IMR-90 (cell line): ENCODE measurements around the gene DPYD. TPM values are rescaled to one million over a fixed set of nuclear protein-coding genes. Genes with fewer than 3 reads are reported as not detected.
A peak's percentile ranks its signal among the peaks of the same experiment; 100 is the strongest.

ENCODE experiments used
- ATAC-seq: fragments of 200-7000 bp; cut with Tn5 transposase; 2 replicates; pipeline ENCODE4 v1.9.1; 2020; ENCODE audit warnings: low read depth, mild to moderate bottlenecking, moderate library complexity
- BruUV-seq: library from RNA; stranded (reverse); fragments of 400-500 nt; replicated peaks from 2 replicates; lab custom pipeline; 2021; lab: Mats Ljungman, UMichigan
- CTCF ChIA-PET: fragments of 300-600 bp; formaldehyde crosslinking; extraction: SDS; loops from one replicate; lab custom pipeline; 2021; ENCODE audit warnings: antibody characterized with exemption; lab: Yijun Ruan, JAX
- POLR2A ChIA-PET: fragments of 300-600 bp; sonication (Branson Sonifier 250); formaldehyde crosslinking; loops from one replicate; lab custom pipeline; 2022; ENCODE audit warnings: antibody characterized with exemption; ENCODE audit not compliant: unreplicated experiment; lab: Charles Lee
- DNase-seq: peaks from one replicate; pipeline ENCODE4 v3.0.0; 2013
- H2AFZ ChIP-seq: replicated peaks from 2 replicates; pipeline ENCODE3; 2013; ENCODE audit warnings: low read length, mild to moderate bottlenecking; ENCODE audit not compliant: poor library complexity
- H2AK5ac ChIP-seq: 2 replicates; pipeline ENCODE4 v1.6.1; 2013; ENCODE audit warnings: low read depth, low read length, inconsistent platforms
- H2AK9ac ChIP-seq: replicated peaks from 2 replicates; pipeline ENCODE3; 2013; ENCODE audit warnings: mild to moderate bottlenecking, low read depth, low read length, moderate library complexity; ENCODE audit not compliant: poor library complexity
- H2BK120ac ChIP-seq: 2 replicates; pipeline ENCODE4 v1.6.1; 2013; ENCODE audit warnings: low read depth, low read length, inconsistent platforms
- H2BK15ac ChIP-seq: 3 replicates; pipeline ENCODE4 v1.6.1; 2013; ENCODE audit warnings: low read depth, low read length, inconsistent platforms
- H2BK20ac ChIP-seq: 2 replicates; pipeline ENCODE4 v1.6.1; 2013; ENCODE audit warnings: low read depth, mild to moderate bottlenecking, inconsistent platforms, low read length, moderate library complexity
- H2BK5ac ChIP-seq: 2 replicates; pipeline ENCODE4 v1.6.1; 2013; ENCODE audit warnings: mild to moderate bottlenecking, low read depth, low read length, inconsistent platforms; ENCODE audit not compliant: poor library complexity, severe bottlenecking
- H3K14ac ChIP-seq: replicated peaks from 2 replicates; pipeline ENCODE4 v1.6.1; 2013; ENCODE audit warnings: low read depth, low read length, inconsistent platforms
- H3K18ac ChIP-seq: 2 replicates; pipeline ENCODE4 v1.6.1; 2013; ENCODE audit warnings: low read depth, low read length, control low read depth
- H3K23ac ChIP-seq: 2 replicates; pipeline ENCODE4 v1.6.1; 2013; ENCODE audit warnings: low read depth, low read length, inconsistent platforms
- H3K27ac ChIP-seq: 2 replicates; pipeline ENCODE4 v1.5.1; 2013; ENCODE audit warnings: mild to moderate bottlenecking, control low read depth, low read length; ENCODE audit not compliant: insufficient read depth
- H3K27me3 ChIP-seq: 2 replicates; pipeline ENCODE4 v1.6.1; 2013; ENCODE audit warnings: low read length; ENCODE audit not compliant: control insufficient read depth, insufficient read depth
- H3K36me3 ChIP-seq: 2 replicates; pipeline ENCODE4 v1.6.1; 2013; ENCODE audit warnings: low read length, mixed read lengths; ENCODE audit not compliant: control insufficient read depth, insufficient read depth
- H3K4ac ChIP-seq: 2 replicates; pipeline ENCODE4 v1.6.1; 2013; ENCODE audit warnings: low read depth, low read length, inconsistent platforms
- H3K4me1 ChIP-seq: 2 replicates; pipeline ENCODE4 v1.6.1; 2013; ENCODE audit warnings: low read length, mixed read lengths; ENCODE audit not compliant: control insufficient read depth, insufficient read depth
- H3K4me2 ChIP-seq: 2 replicates; pipeline ENCODE4 v1.6.1; 2013; ENCODE audit warnings: low read depth, mild to moderate bottlenecking, control low read depth, low read length, moderate library complexity
- H3K4me3 ChIP-seq: 2 replicates; pipeline ENCODE4 v1.5.1; 2013; ENCODE audit warnings: low read depth, mild to moderate bottlenecking, control low read depth, low read length, moderate library complexity; ENCODE audit not compliant: insufficient read depth
- H3K56ac ChIP-seq: 2 replicates; pipeline ENCODE4 v1.6.1; 2013; ENCODE audit warnings: low read length, inconsistent platforms; ENCODE audit not compliant: insufficient read depth; ENCODE audit errors: extremely low read depth
- H3K79me1 ChIP-seq, 2 experiments: 2 replicates each; pipeline ENCODE4 v1.6.1; 2013; ENCODE audit warnings: low read length in 2 of 2, inconsistent platforms in 1 of 2, low read depth in 1 of 2
- H3K9ac ChIP-seq: 2 replicates; pipeline ENCODE4 v1.6.1; 2013; ENCODE audit warnings: low read depth, low read length, control low read depth
- H3K9me1 ChIP-seq: 2 replicates; pipeline ENCODE4 v1.6.1; 2013; ENCODE audit warnings: low read length, inconsistent platforms; ENCODE audit not compliant: insufficient read depth
- H3K9me3 ChIP-seq: 2 replicates; pipeline ENCODE4 v1.6.1; 2013; ENCODE audit warnings: low read length; ENCODE audit not compliant: control insufficient read depth, insufficient read depth
- H4K20me1 ChIP-seq: 2 replicates; pipeline ENCODE4 v1.6.1; 2013; ENCODE audit warnings: low read length, inconsistent platforms; ENCODE audit not compliant: insufficient read depth
- H4K5ac ChIP-seq: 2 replicates; pipeline ENCODE4 v1.6.1; 2013; ENCODE audit warnings: mild to moderate bottlenecking, low read depth, low read length, control low read depth
- H4K8ac ChIP-seq, 2 experiments: 2 replicates each; pipeline ENCODE4 v1.6.1; 2013; ENCODE audit warnings: low read depth in 2 of 2, low read length in 2 of 2, control low read depth in 1 of 2, inconsistent platforms in 1 of 2
- H4K91ac ChIP-seq: 2 replicates; pipeline ENCODE4 v1.6.1; 2013; ENCODE audit warnings: low read depth, low read length, inconsistent platforms; ENCODE audit not compliant: insufficient read depth
- BHLHE40 ChIP-seq: fragments of 150-350 bp; IDR thresholded peaks from 2 replicates; pipeline ENCODE4 v1.6.1; 2016; ENCODE audit warnings: mild to moderate bottlenecking, low read depth, low read length
- CHD1 ChIP-seq: IDR thresholded peaks from 2 replicates; pipeline ENCODE4 v1.6.1; 2012; ENCODE audit warnings: low read depth, low read length, improper control_type of control experiment
- CTCF ChIP-seq: conservative IDR thresholded peaks from 2 replicates; pipeline ENCODE4 v1.5.1; 2012; ENCODE audit warnings: mild to moderate bottlenecking, low read depth, low read length, improper control_type of control experiment
- RAD21 ChIP-seq: IDR thresholded peaks from 2 replicates; pipeline ENCODE4 v1.6.1; 2012; ENCODE audit warnings: low read length, improper control_type of control experiment
- dilution Hi-C: fragments of 300-500 bp; cut with HindIII; formaldehyde crosslinking; loops from one replicate; pipeline ENCODE4 v1.14.3; 2018; ENCODE audit warnings: low sequenced_read_pairs; ENCODE audit not compliant: unreplicated experiment
- in situ Hi-C: fragments of 300-500 bp; cut with MboI; formaldehyde crosslinking; loops from 3 replicates; pipeline ENCODE4 v1.14.3; 2019; ENCODE audit warnings: low sequenced_read_pairs, inconsistent platforms, mixed read lengths
- intact Hi-C: fragments of 100-400 bp; cut with micrococcal nuclease; formaldehyde crosslinking; loops from 2 replicates; pipeline ENCODE4 v1.10.0; 2022
- polyA plus RNA-seq, 3 experiments: library from polyadenylated mRNA; depleted of rRNA; stranded (reverse); fragments of >200 nt; gene quantifications; 2 replicates each; pipeline ENCODE4 v1.2.3, GENCODE V29; 2012; ENCODE audit warnings: low replicate concordance in 1 of 3
- total RNA-seq: library from RNA; depleted of rRNA; stranded (reverse); fragments of >200 nt; gene quantifications from 2 replicates; pipeline ENCODE4 v1.2.3, GENCODE V29; 2012

DPYD gene
- total and polyA plus RNA-seq, 2 of the 4 experiments (the other 2 are of a cell fraction), result 9.3 to 47.3 TPM

- POLR2A ChIA-PET, result no interaction called here
- dilution Hi-C loops, result no loop called here
- H4K5ac ChIP-seq, result no peak overlapping the region
- H3K79me1 ChIP-seq, result no peaks in the 10 kb centered on the region
- no peak overlapping the region for H2BK15ac ChIP-seq
- no peak overlapping the region for H3K4me3 ChIP-seq
- H3K18ac ChIP-seq, result no peak overlapping the region
- in situ Hi-C loops, result loop anchor here (25.0 kb wide), 1 partner anchor 816 kb away; no protein-coding TSS in a partner anchor
- no peak overlapping the region for H2BK20ac ChIP-seq
- H2AK5ac ChIP-seq, result no peak overlapping the region
- DNase-seq (peak; percentile 24), ATAC-seq (no peak)
- H3K4ac ChIP-seq, result no peak overlapping the region
- peaks cover 2% of the 10 kb centered on the region; the same call in 1 of the 2 replicates for H3K9me1 ChIP-seq
- no peak overlapping the region for H3K9ac ChIP-seq
- H3K14ac ChIP-seq, result no peak overlapping the region
- no peak overlapping the region for H4K91ac ChIP-seq
- TF ChIP-seq CTCF (peak; percentile 23; the same call in 1 of the 2 replicates), CHD1 (no peak), RAD21 (peak; percentile 36; the same call in 1 of the 2 replicates), BHLHE40 (no peak)
- no peak overlapping the region for H3K56ac ChIP-seq
- no peaks in the 10 kb centered on the region for H3K36me3 ChIP-seq
- intact Hi-C loops, result no loop called here
- H2BK5ac ChIP-seq, result no peak overlapping the region
- H3K4me2 ChIP-seq, result no peak overlapping the region
- no peaks in the 10 kb centered on the region for H3K4me1 ChIP-seq
- no TSS peak for BruUV-seq
- no peak overlapping the region for H2AK9ac ChIP-seq
- no peaks in the 10 kb centered on the region for H4K20me1 ChIP-seq
- no peak overlapping the region for H2AFZ ChIP-seq
- H3K23ac ChIP-seq, result no peak overlapping the region
- H4K8ac ChIP-seq, result no peak overlapping the region
- H3K27me3 ChIP-seq, result no peaks in the 10 kb centered on the region
- H2BK120ac ChIP-seq, result no peak overlapping the region
- H3K9me3 ChIP-seq, result peaks cover 2% of the 10 kb centered on the region; the same call in 1 of the 2 replicates
- CTCF ChIA-PET, result no interaction called here
- H3K27ac ChIP-seq, result no peak overlapping the region
Observed at GRCh38 chr1:97778718-97779117, 142.1 kb downstream of the DPYD start.
